HepG2 (cell line): ENCODE data around the gene MBD3L3. TPM values are rescaled to one million over a fixed set of nuclear protein-coding genes. Genes with fewer than 3 reads are reported as not detected.

Source experiments
- CBX1 ChIP-seq: IDR thresholded peaks from one replicate; pipeline ENCODE4 v1.6.1; 2016; ENCODE audit warnings: antibody characterized with exemption, low read depth
- DR1 ChIP-seq: sonication (generic); formaldehyde crosslinking; IDR thresholded peaks from 2 replicates; pipeline ENCODE4 v1.8.0; 2021; ENCODE audit warnings: mild to moderate bottlenecking, missing genetic modification reagents, inconsistent platforms
- ETV5 ChIP-seq: IDR thresholded peaks from 2 replicates; pipeline ENCODE4 v1.6.1; 2018; ENCODE audit warnings: missing biosample characterization, missing genetic modification reagents, inconsistent platforms, borderline replicate concordance
- FIP1L1 ChIP-seq: fragments of 200-400 bp; formaldehyde crosslinking; IDR thresholded peaks from 2 replicates; pipeline ENCODE4 v1.6.1; 2018; ENCODE audit warnings: low read depth, mild to moderate bottlenecking, low read length, moderate library complexity, borderline replicate concordance; ENCODE audit not compliant: insufficient read depth
- HCFC1 ChIP-seq: fragments of 150-350 bp; IDR thresholded peaks from 2 replicates; pipeline ENCODE4 v1.6.1; 2014; ENCODE audit warnings: low read depth, low read length
- SALL2 ChIP-seq: sonication (generic); formaldehyde crosslinking; IDR thresholded peaks from 2 replicates; pipeline ENCODE4 v1.8.1; 2023; ENCODE audit warnings: mild to moderate bottlenecking, missing genetic modification reagents, inconsistent platforms
- SRY ChIP-seq: sonication (generic); formaldehyde crosslinking; IDR thresholded peaks from 2 replicates; pipeline ENCODE4 v1.8.0; 2022; ENCODE audit warnings: mild to moderate bottlenecking, missing genetic modification reagents
- TBX2 ChIP-seq: sonication (generic); formaldehyde crosslinking; IDR thresholded peaks from 2 replicates; pipeline ENCODE4 v1.5.0; 2020; ENCODE audit warnings: missing genetic modification reagents, mild to moderate bottlenecking, borderline replicate concordance
- TBX3 ChIP-seq: fragments of 450-650 bp; IDR thresholded peaks from 2 replicates; pipeline ENCODE4 v1.6.1; 2017; ENCODE audit warnings: antibody characterized with exemption, mild to moderate bottlenecking, inconsistent platforms, borderline replicate concordance
- ZIK1 ChIP-seq: sonication (generic); formaldehyde crosslinking; IDR thresholded peaks from 2 replicates; pipeline ENCODE4 v1.5.0; 2020; ENCODE audit warnings: mild to moderate bottlenecking, low read depth, missing genetic modification reagents, borderline replicate concordance
- ZKSCAN8 ChIP-seq: IDR thresholded peaks from 2 replicates; pipeline ENCODE4 v1.6.1; 2016; ENCODE audit warnings: borderline replicate concordance, missing genetic modification reagents, missing compliant biosample characterization
- ZNF33A ChIP-seq: sonication (generic); formaldehyde crosslinking; IDR thresholded peaks from 2 replicates; pipeline ENCODE4 v1.5.1; 2020; ENCODE audit warnings: missing genetic modification reagents, mild to moderate bottlenecking, moderate library complexity, borderline replicate concordance
- ZNF614 ChIP-seq: IDR thresholded peaks from 2 replicates; pipeline ENCODE4 v1.6.1; 2018; ENCODE audit warnings: missing biosample characterization, missing genetic modification reagents, inconsistent platforms, borderline replicate concordance
- polyA plus RNA-seq, 8 experiments: library from polyadenylated mRNA; depleted of rRNA in 3 of 8; stranded (reverse) in 7 of 8; unstranded in 1 of 8; fragments of >200 nt; fragmentation: Illumina TruSeq in 4 of 8; extraction: Trizol in 4 of 8; gene quantifications; 2 replicates each; pipeline versions ENCODE4 v1.2.1 to v1.2.3, GENCODE V29; 2011 to 2016; ENCODE audit warnings: low read depth in 4 of 8, missing spikeins in 1 of 8, mixed read lengths in 1 of 8; ENCODE audit not compliant: insufficient read depth in 1 of 8
- total RNA-seq, 5 experiments: library from RNA; depleted of rRNA; stranded (reverse); fragments of >200 nt; fragmentation: Illumina TruSeq; extraction: Trizol; gene quantifications; 2 replicates each; pipeline ENCODE4 v1.2.3, GENCODE V29; 2016; ENCODE audit warnings: low read depth in 1 of 5
- TF ChIP-seq, protein P1 (sequence below): sonication (generic); formaldehyde crosslinking; IDR thresholded peaks from 2 replicates; pipeline ENCODE4 v1.5.0; 2020; ENCODE audit warnings: missing genetic modification reagents
- TF ChIP-seq, protein P2 (sequence below): sonication (generic); formaldehyde crosslinking; IDR thresholded peaks from 2 replicates; pipeline ENCODE4 v1.5.0; 2020; ENCODE audit warnings: mild to moderate bottlenecking, missing genetic modification reagents
- TF ChIP-seq, protein P3 (sequence below), 2 experiments: sonication (generic) in 1 of 2; formaldehyde crosslinking in 1 of 2; IDR thresholded peaks; 2 replicates each; pipeline versions ENCODE4 v1.6.1 to v1.9.0; 2014 to 2022; ENCODE audit warnings: antibody characterized with exemption in 1 of 2, borderline replicate concordance in 1 of 2, inconsistent platforms in 1 of 2, low read depth in 1 of 2, missing genetic modification reagents in 1 of 2
- TF ChIP-seq, protein P4 (sequence below): IDR thresholded peaks from 2 replicates; pipeline ENCODE4 v1.6.1; 2016; ENCODE audit warnings: missing compliant biosample characterization, missing genetic modification reagents, borderline replicate concordance

MBD3L3 gene
- total and polyA plus RNA-seq, 2 of the 13 experiments (the other 11 are each of a cell fraction or from before 2014, with no cell fraction given) = not detected

DNA sequence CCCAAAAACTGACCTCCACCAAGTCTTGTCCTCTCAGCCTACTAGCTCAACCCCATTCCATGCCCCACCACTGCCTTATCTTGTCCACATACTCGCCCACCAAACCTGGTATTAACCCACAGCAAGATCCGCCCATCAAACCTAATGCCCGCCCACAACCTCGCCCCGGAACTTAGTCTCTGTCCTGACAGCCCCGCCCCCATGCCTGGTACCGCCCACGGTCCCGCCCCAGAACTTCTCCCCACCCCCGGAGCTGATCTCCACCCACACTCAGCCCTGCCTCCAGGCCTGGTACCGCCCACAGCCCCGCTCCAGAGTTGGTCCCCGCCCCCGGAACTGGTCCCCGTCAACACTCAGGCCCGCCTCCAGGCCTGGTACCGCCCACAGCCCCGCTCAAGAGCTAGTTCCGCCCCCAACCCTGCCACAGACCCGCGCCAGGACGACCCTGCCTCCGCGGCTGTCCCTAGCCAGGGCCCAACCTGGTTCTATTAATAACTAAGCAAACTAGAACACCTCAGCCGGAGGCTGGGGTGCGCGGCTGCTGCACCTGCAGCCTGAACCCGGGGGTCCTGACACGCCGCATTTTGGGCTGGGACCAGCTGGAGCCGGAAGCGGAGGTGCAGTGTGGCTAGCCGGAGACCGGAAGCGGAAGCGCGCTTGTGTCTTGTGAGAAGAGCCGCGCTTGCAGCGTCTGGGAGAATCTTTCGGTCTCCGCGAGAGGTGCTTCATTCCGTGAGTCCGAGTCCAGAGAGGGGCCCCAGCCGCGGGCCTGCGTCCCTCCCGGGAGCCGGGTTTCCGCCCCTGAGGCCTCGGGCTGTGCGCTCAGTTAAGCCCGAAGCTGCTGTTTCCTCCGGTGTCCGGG is 10.8 kb upstream of the MBD3L3 start, which contains the start of gene ZNF557 (continued):
- TF ChIP-seq, protein P1, sequence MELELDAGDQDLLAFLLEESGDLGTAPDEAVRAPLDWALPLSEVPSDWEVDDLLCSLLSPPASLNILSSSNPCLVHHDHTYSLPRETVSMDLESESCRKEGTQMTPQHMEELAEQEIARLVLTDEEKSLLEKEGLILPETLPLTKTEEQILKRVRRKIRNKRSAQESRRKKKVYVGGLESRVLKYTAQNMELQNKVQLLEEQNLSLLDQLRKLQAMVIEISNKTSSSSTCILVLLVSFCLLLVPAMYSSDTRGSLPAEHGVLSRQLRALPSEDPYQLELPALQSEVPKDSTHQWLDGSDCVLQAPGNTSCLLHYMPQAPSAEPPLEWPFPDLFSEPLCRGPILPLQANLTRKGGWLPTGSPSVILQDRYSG (CRISPR knock-in tag) = 0 out of 2 replicates have a peak, but pooled peaks have one; percentile 57
- TF ChIP-seq CBX1 = no peak
- TF ChIP-seq, protein P2, sequence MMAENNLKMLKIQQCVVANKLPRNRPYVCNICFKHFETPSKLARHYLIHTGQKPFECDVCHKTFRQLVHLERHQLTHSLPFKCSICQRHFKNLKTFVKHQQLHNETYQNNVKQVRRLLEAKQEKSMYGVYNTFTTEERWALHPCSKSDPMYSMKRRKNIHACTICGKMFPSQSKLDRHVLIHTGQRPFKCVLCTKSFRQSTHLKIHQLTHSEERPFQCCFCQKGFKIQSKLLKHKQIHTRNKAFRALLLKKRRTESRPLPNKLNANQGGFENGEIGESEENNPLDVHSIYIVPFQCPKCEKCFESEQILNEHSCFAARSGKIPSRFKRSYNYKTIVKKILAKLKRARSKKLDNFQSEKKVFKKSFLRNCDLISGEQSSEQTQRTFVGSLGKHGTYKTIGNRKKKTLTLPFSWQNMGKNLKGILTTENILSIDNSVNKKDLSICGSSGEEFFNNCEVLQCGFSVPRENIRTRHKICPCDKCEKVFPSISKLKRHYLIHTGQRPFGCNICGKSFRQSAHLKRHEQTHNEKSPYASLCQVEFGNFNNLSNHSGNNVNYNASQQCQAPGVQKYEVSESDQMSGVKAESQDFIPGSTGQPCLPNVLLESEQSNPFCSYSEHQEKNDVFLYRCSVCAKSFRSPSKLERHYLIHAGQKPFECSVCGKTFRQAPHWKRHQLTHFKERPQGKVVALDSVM (CRISPR knock-in tag) = no peak
- no peak for TF ChIP-seq TBX3
- TF ChIP-seq ETV5 (CRISPR knock-in tag) = peak; percentile 76
- TF ChIP-seq SALL2 (CRISPR knock-in tag) = peak; percentile 78
- peak; percentile 72; the same call in 1 of the 2 replicates for TF ChIP-seq SRY (CRISPR knock-in tag)
- TF ChIP-seq ZIK1 (CRISPR knock-in tag) = no peak
- no peak for TF ChIP-seq ZNF614
- TF ChIP-seq ZNF33A (CRISPR knock-in tag) = no peak
- TF ChIP-seq HCFC1 = no peak
- TF ChIP-seq, protein P3, sequence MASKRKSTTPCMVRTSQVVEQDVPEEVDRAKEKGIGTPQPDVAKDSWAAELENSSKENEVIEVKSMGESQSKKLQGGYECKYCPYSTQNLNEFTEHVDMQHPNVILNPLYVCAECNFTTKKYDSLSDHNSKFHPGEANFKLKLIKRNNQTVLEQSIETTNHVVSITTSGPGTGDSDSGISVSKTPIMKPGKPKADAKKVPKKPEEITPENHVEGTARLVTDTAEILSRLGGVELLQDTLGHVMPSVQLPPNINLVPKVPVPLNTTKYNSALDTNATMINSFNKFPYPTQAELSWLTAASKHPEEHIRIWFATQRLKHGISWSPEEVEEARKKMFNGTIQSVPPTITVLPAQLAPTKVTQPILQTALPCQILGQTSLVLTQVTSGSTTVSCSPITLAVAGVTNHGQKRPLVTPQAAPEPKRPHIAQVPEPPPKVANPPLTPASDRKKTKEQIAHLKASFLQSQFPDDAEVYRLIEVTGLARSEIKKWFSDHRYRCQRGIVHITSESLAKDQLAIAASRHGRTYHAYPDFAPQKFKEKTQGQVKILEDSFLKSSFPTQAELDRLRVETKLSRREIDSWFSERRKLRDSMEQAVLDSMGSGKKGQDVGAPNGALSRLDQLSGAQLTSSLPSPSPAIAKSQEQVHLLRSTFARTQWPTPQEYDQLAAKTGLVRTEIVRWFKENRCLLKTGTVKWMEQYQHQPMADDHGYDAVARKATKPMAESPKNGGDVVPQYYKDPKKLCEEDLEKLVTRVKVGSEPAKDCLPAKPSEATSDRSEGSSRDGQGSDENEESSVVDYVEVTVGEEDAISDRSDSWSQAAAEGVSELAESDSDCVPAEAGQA (IDR thresholded peaks at IDR 0.05; ENCODE audit: low read depth) = no peak; the same call in 1 of the 2 replicates
- TF ChIP-seq, protein P3 (CRISPR knock-in tag; IDR thresholded peaks at IDR 0.05; ENCODE audit: borderline replicate concordance) = 0 out of 2 replicates have a peak, but pooled peaks have one; percentile 56
- no peak for TF ChIP-seq ZKSCAN8
- TF ChIP-seq TBX2 (CRISPR knock-in tag) = peak; percentile 28; the same call in 1 of the 2 replicates
- 0 out of 2 replicates have a peak, but pooled peaks have one; percentile 52 for TF ChIP-seq DR1
- TF ChIP-seq FIP1L1 = no peak
- TF ChIP-seq, protein P4, sequence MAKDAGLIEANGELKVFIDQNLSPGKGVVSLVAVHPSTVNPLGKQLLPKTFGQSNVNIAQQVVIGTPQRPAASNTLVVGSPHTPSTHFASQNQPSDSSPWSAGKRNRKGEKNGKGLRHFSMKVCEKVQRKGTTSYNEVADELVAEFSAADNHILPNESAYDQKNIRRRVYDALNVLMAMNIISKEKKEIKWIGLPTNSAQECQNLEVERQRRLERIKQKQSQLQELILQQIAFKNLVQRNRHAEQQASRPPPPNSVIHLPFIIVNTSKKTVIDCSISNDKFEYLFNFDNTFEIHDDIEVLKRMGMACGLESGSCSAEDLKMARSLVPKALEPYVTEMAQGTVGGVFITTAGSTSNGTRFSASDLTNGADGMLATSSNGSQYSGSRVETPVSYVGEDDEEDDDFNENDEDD (CRISPR knock-in tag) = no peak
